ENCODE measurements around the gene SLC25A6.

Gene SLC25A6

GRCh38 chrX:1434871-1435240 is 42.9 kb upstream of the SLC25A6 start:
- no peak overlapping the region for H3K4me3 ChIP-seq (ENCODE audit: low read depth, low read length, poor library complexity, severe bottlenecking)
- no peak overlapping the region for H3K4me2 ChIP-seq (ENCODE audit: low read length)
- no peaks in the 10 kb centered on the region for H3K27me3 ChIP-seq (ENCODE audit: insufficient read depth, low read length)
- no peak overlapping the region for H2AFZ ChIP-seq (ENCODE audit: low read length)
- no peaks in the 10 kb centered on the region for H3K9me3 ChIP-seq (ENCODE audit: low read length)
- TF ChIP-seq EZH2 (IDR thresholded peaks at IDR 0.05; ENCODE audit: borderline replicate concordance, low read length) (no peak), CTCF (IDR thresholded peaks at IDR 0.05; ENCODE audit: low read length) (no peak)
- peaks cover 65% of the 10 kb centered on the region for H3K36me3 ChIP-seq (ENCODE audit: insufficient read depth, low read length)
- H3K79me2 ChIP-seq (ENCODE audit: insufficient read depth, low read length): no peaks in the 10 kb centered on the region
- no peaks in the 10 kb centered on the region for H3F3A ChIP-seq (ENCODE audit: insufficient read depth, low read length)
- no peaks in the 10 kb centered on the region for H3K4me1 ChIP-seq (ENCODE audit: insufficient read depth, low read length, severe bottlenecking)
- no peaks in the 10 kb centered on the region for H4K20me1 ChIP-seq (ENCODE audit: insufficient read depth, low read length)
- no peak overlapping the region for H3K27ac ChIP-seq (ENCODE audit: low read depth, low read length, poor library complexity, severe bottlenecking)
- H3K9ac ChIP-seq (ENCODE audit: low read length): no peak overlapping the region
- no peaks in the 10 kb centered on the region for H3K9me2 ChIP-seq (ENCODE audit: low read depth, low read length)

DNA sequence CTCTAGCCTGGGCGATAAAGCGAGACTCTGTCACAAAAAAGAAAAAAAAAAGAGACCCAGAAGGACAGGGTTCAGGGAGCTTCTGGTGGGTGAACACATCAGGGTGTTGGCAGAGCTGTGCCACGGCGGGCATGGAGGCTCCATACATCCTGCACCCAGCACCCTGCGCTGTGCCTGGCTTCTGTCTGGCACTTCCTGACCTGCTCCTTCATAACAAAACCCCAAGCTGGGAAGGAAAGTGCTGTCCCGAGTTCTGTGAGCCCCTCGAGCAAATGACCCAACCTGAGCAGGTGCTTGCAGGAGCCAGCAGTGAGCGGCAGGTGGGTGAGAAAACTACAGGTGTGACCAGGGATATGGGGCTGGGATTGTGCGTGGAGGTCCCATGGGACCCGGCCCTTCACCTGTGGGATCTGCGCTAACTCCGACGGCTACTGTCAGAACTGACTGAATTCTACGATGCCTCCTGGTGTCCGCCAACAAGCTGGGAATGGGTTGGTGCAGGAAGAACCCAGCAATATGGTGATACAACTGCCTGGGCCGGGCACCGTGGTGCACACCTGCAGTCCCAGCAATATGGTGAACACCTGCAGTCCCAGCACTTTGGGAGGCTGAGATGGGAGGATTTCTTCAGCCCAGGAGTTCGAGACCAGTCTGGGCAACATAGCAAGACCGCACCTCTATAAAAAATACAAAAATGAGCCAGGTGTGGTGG is 41.9 kb upstream of the SLC25A6 start:
- Histone ChIP-seq H3K36me3 (ENCODE audit: insufficient read depth, low read length) (peaks cover 55% of the 10 kb centered on the region), H3K4me3 (ENCODE audit: low read depth, low read length, poor library complexity, severe bottlenecking) (no peak overlapping the region), H3K79me2 (ENCODE audit: insufficient read depth, low read length) (no peaks in the 10 kb centered on the region), H3K9me2 (ENCODE audit: low read depth, low read length) (no peaks in the 10 kb centered on the region), H3K27ac (ENCODE audit: low read depth, low read length, poor library complexity, severe bottlenecking) (no peak overlapping the region), H3K9me3 (ENCODE audit: low read length) (no peaks in the 10 kb centered on the region), H3F3A (ENCODE audit: insufficient read depth, low read length) (no peaks in the 10 kb centered on the region), H3K4me1 (ENCODE audit: insufficient read depth, low read length, severe bottlenecking) (no peaks in the 10 kb centered on the region), H3K27me3 (ENCODE audit: insufficient read depth, low read length) (no peaks in the 10 kb centered on the region), H3K9ac (ENCODE audit: low read length) (no peak overlapping the region), H4K20me1 (ENCODE audit: insufficient read depth, low read length) (no peaks in the 10 kb centered on the region), H2AFZ (ENCODE audit: low read length) (no peak overlapping the region), H3K4me2 (ENCODE audit: low read length) (no peak overlapping the region)
- TF ChIP-seq CTCF (IDR thresholded peaks at IDR 0.05; ENCODE audit: low read length): no peak
- no peak for TF ChIP-seq EZH2 (IDR thresholded peaks at IDR 0.05; ENCODE audit: borderline replicate concordance, low read length)

- Histone ChIP-seq H3K4me3 (ENCODE audit: low read depth, low read length, poor library complexity, severe bottlenecking) (no peak overlapping the region), H4K20me1 (ENCODE audit: insufficient read depth, low read length) (no peaks in the 10 kb centered on the region), H3K4me1 (ENCODE audit: insufficient read depth, low read length, severe bottlenecking) (no peaks in the 10 kb centered on the region), H3K36me3 (ENCODE audit: insufficient read depth, low read length) (peaks cover 45% of the 10 kb centered on the region), H3K79me2 (ENCODE audit: insufficient read depth, low read length) (no peaks in the 10 kb centered on the region), H3K9me2 (ENCODE audit: low read depth, low read length) (no peaks in the 10 kb centered on the region), H2AFZ (ENCODE audit: low read length) (no peak overlapping the region), H3K9me3 (ENCODE audit: low read length) (no peaks in the 10 kb centered on the region), H3K9ac (ENCODE audit: low read length) (no peak overlapping the region), H3K27ac (ENCODE audit: low read depth, low read length, poor library complexity, severe bottlenecking) (no peak overlapping the region), H3F3A (ENCODE audit: insufficient read depth, low read length) (no peaks in the 10 kb centered on the region), H3K27me3 (ENCODE audit: insufficient read depth, low read length) (no peaks in the 10 kb centered on the region), H3K4me2 (ENCODE audit: low read length) (no peak overlapping the region)
- no peak for TF ChIP-seq EZH2 (IDR thresholded peaks at IDR 0.05; ENCODE audit: borderline replicate concordance, low read length)
- no peak for TF ChIP-seq CTCF (IDR thresholded peaks at IDR 0.05; ENCODE audit: low read length)
Observed at GRCh38 chrX:1430451-1430850, 38.5 kb upstream of the SLC25A6 start.

Measured in OCI-LY1 (cell line).